K562 (cell line): ENCODE results near the gene HSPE1. TPM values are rescaled to one million over a fixed set of nuclear protein-coding genes. Genes with fewer than 3 reads are reported as not detected.

Experiments
- ARID2 ChIP-seq: fragments of 450-650 bp; IDR thresholded peaks from 2 replicates; pipeline ENCODE4 v1.6.1; 2017; ENCODE audit warnings: antibody characterized with exemption, mild to moderate bottlenecking
- ATF4 ChIP-seq: fragments of 450-650 bp; formaldehyde crosslinking; IDR thresholded peaks from 2 replicates; pipeline ENCODE4 v1.4.0; 2022; ENCODE audit warnings: mild to moderate bottlenecking, moderate library complexity
- BRF1 ChIP-seq: IDR thresholded peaks from 3 replicates; pipeline ENCODE4 v1.6.1; 2011; ENCODE audit warnings: borderline replicate concordance, mild to moderate bottlenecking; ENCODE audit not compliant: insufficient read length; ENCODE audit errors: extremely low read depth
- CBFA2T3 ChIP-seq: fragments of 450-650 bp; IDR thresholded peaks from 2 replicates; pipeline ENCODE4 v1.6.1; 2017
- CTCFL ChIP-seq: IDR thresholded peaks from 2 replicates; pipeline ENCODE4 v1.6.1; 2011; ENCODE audit warnings: borderline replicate concordance, low read depth, mild to moderate bottlenecking, moderate library complexity, low read length; ENCODE audit not compliant: insufficient read depth, poor library complexity, severe bottlenecking
- KLF10 ChIP-seq: fragments of 250-450 bp; sonication (Bioruptor Pico); IDR thresholded peaks from 2 replicates; pipeline ENCODE4 v1.6.1; 2021; ENCODE audit warnings: matching md5 sums
- KLF16 ChIP-seq: IDR thresholded peaks from 2 replicates; pipeline ENCODE4 v1.6.1; 2016; ENCODE audit warnings: antibody characterized with exemption
- MITF ChIP-seq: IDR thresholded peaks from 2 replicates; pipeline ENCODE4 v1.6.1; 2014; ENCODE audit warnings: antibody characterized with exemption
- MYNN ChIP-seq, 2 experiments: sonication (generic); formaldehyde crosslinking in 1 of 2; IDR thresholded peaks; 2 replicates each; pipeline versions ENCODE4 v1.5.0 to v1.6.1; 2016 to 2020; ENCODE audit warnings: antibody characterized with exemption in 1 of 2, missing genetic modification reagents in 1 of 2
- NFRKB ChIP-seq: fragments of 450-650 bp; IDR thresholded peaks from 2 replicates; pipeline ENCODE4 v1.6.1; 2016; ENCODE audit warnings: low read depth
- RBM25 ChIP-seq: fragments of 200-400 bp; formaldehyde crosslinking; IDR thresholded peaks from 2 replicates; pipeline ENCODE4 v1.6.1; 2018; ENCODE audit warnings: low read length, low read depth, moderate library complexity; ENCODE audit not compliant: severe bottlenecking
- RCOR1 ChIP-seq, 2 experiments: IDR thresholded peaks; 2 replicates each; pipeline ENCODE4 v1.6.1; 2012; ENCODE audit warnings: low read depth in 2 of 2, low read length in 2 of 2, borderline replicate concordance in 1 of 2, improper control_type of control experiment in 1 of 2
- SMARCA4 ChIP-seq: fragments of 450-650 bp; IDR thresholded peaks from 2 replicates; pipeline ENCODE4 v1.6.1; 2016
- TAF15 ChIP-seq: fragments of 200-400 bp; formaldehyde crosslinking; IDR thresholded peaks from 2 replicates; pipeline ENCODE4 v1.6.1; 2017; ENCODE audit warnings: mild to moderate bottlenecking, low read depth, low read length, moderate library complexity
- ZNF175 ChIP-seq: fragments of 200-800 bp; sonication (Bioruptor generic); IDR thresholded peaks from 2 replicates; pipeline ENCODE4 v1.6.1; 2016; ENCODE audit warnings: low read depth, mild to moderate bottlenecking, missing genetic modification characterization, missing compliant biosample characterization
- ZNF197 ChIP-seq: fragments of 200-800 bp; sonication (Bioruptor generic); IDR thresholded peaks from 2 replicates; pipeline ENCODE4 v1.6.1; 2016; ENCODE audit warnings: low read depth, missing genetic modification characterization, missing compliant biosample characterization
- ZNF277 ChIP-seq: fragments of 250-450 bp; sonication (Bioruptor Pico); IDR thresholded peaks from 2 replicates; pipeline ENCODE4 v1.8.0; 2022; ENCODE audit warnings: inconsistent platforms, mild to moderate bottlenecking, moderate library complexity, borderline replicate concordance
- ZNF445 ChIP-seq: fragments of 250-450 bp; sonication (Bioruptor Pico); IDR thresholded peaks from 2 replicates; pipeline ENCODE4 v1.4.0; 2020; ENCODE audit warnings: low read depth, mild to moderate bottlenecking, moderate library complexity
- ZNF644 ChIP-seq: fragments of 200-800 bp; sonication (Bioruptor generic); IDR thresholded peaks from 2 replicates; pipeline ENCODE4 v1.6.1; 2016; ENCODE audit warnings: low read depth, missing genetic modification characterization, missing compliant biosample characterization
- ZZZ3 ChIP-seq: fragments of 450-650 bp; IDR thresholded peaks from 2 replicates; pipeline ENCODE4 v1.6.1; 2016; ENCODE audit warnings: antibody characterized with exemption, mild to moderate bottlenecking, moderate library complexity
- polyA plus RNA-seq, 8 experiments: library from polyadenylated mRNA; depleted of rRNA in 4 of 8; stranded (reverse) in 5 of 8; unstranded in 3 of 8; fragments of >200 nt; fragmentation: Nextera tagmentation in 2 of 8; fragmentation: Illumina TruSeq in 1 of 8; extraction: Ambion mirVana in 2 of 8; extraction: Trizol in 1 of 8; gene quantifications; 2 replicates each; pipeline versions ENCODE4 v1.2.1 to v1.2.3, GENCODE V29; 2011 to 2014; ENCODE audit warnings: inconsistent platforms in 1 of 8, missing spikeins in 1 of 8
- total RNA-seq, 7 experiments: library from RNA; depleted of rRNA in 6 of 7; stranded (reverse); fragments of >200 nt in 6 of 7; fragmentation: Illumina TruSeq in 2 of 7; extraction: Trizol in 2 of 7; gene quantifications; 2 replicates each; pipeline versions ENCODE4 v1.2.1 to v1.2.3, GENCODE V29; 2011 to 2021; ENCODE audit warnings: low replicate concordance in 1 of 7
- TF ChIP-seq, protein P1 (sequence below): fragments of 200-800 bp; sonication (Bioruptor generic); IDR thresholded peaks from 2 replicates; pipeline ENCODE4 v1.6.1; 2017; ENCODE audit warnings: missing genetic modification characterization, missing compliant biosample characterization

The HSPE1 gene
- total and polyA plus RNA-seq, 9 of the 15 experiments (the other 6 are each of a cell fraction or from before 2014, with no cell fraction given) = 223 to 1,007 (median 612) TPM

- TF ChIP-seq BRF1 = no peak
- TF ChIP-seq ZNF644 = no peak
- no peak for TF ChIP-seq ZNF445
- no peak for TF ChIP-seq ZNF197 (CRISPR knock-in tag)
- TF ChIP-seq SMARCA4 = peak; percentile 50; the same call in 1 of the 2 replicates
- peak; percentile 86 for TF ChIP-seq NFRKB
- no peak for TF ChIP-seq CBFA2T3
- no peak for TF ChIP-seq ZZZ3
- no peak; the same call in 1 of the 2 replicates for TF ChIP-seq TAF15
- TF ChIP-seq ATF4 (CRISPR knock-in tag) = no peak
- TF ChIP-seq ZNF277 (CRISPR knock-in tag) = no peak
- peak; percentile 87 for TF ChIP-seq CTCFL
- no peak for TF ChIP-seq MITF
- no peak for TF ChIP-seq KLF16
- no peak for TF ChIP-seq ARID2
- TF ChIP-seq MYNN (IDR thresholded peaks at IDR 0.05) = no peak
- TF ChIP-seq MYNN (CRISPR knock-in tag; IDR thresholded peaks at IDR 0.05) = no peak
- TF ChIP-seq RCOR1 (IDR thresholded peaks at IDR 0.05; ENCODE audit: borderline replicate concordance in 1 of 2, low read depth in 2 of 2, low read length in 2 of 2) = peak in 1 of 2 experiments; percentile 3; a peak in 1 of 4 replicates
- no peak for TF ChIP-seq KLF10
- TF ChIP-seq RBM25 = no peak
- TF ChIP-seq, protein P1, sequence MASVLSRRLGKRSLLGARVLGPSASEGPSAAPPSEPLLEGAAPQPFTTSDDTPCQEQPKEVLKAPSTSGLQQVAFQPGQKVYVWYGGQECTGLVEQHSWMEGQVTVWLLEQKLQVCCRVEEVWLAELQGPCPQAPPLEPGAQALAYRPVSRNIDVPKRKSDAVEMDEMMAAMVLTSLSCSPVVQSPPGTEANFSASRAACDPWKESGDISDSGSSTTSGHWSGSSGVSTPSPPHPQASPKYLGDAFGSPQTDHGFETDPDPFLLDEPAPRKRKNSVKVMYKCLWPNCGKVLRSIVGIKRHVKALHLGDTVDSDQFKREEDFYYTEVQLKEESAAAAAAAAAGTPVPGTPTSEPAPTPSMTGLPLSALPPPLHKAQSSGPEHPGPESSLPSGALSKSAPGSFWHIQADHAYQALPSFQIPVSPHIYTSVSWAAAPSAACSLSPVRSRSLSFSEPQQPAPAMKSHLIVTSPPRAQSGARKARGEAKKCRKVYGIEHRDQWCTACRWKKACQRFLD (CRISPR knock-in tag) = peak; percentile 80; the same call in 1 of the 2 replicates
- TF ChIP-seq ZNF175 (CRISPR knock-in tag) = no peak
These were observed 46.9 kb upstream of the HSPE1 start, which contains the start of gene COQ10B (continued) for GRCh38 chr2:197453123-197453913.
